GM21515 (cell line): ENCODE data around the gene KATNIP.

Experiments used
- ATAC-seq: cut with Tn5 transposase; IDR thresholded peaks from one replicate; pipeline ENCODE4 v1.9.1; 2021; ENCODE audit not compliant: unreplicated experiment

Gene KATNIP

DNA sequence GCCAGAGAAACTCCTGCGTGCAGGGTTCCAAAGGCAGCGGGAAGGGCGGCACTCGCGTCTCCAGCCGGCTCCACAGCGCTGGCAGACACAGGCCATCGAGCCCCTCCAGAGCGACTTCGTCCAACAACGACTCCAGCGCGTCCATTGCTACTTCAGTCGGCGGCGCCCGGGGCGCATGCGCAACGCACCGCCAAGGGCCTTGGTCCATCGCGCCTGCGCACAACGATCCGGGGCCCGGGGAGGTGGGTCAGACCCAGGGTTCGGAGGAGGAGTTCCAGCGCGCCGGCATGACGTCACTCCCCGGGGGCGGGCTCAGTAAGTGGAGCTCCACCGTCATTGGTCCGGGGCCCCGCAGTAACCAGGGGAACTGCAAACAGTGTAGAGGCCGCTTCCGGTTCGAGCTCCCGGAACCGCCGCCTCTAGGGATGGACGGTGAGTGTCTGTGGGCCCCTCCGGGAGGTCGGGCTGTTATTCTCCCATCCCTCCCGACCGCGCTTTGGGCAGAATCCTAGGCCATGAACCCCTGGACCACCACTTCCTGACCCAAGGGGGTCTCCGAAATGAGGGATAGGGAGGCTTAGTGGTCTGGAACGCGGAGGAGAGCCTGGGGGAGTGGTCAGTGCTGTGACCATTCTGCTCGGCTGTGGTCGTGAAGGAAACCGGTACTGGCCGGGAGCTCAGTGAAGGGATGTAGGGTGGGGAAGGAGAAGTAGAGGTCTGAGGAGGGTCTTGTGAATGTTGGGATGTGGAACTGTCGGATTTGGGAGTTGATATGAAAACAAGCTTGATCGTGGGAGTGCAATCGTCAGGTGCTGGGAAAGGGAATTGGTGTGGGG lies at the start of gene KATNIP, which contains the start of gene GTF3C1:
Gene KATNIP, plus strand, starts transcription at position 399 of the 836 bp plus-strand sequence. Its CDS starts 27 bp downstream, at position 426.
Gene GTF3C1, minus strand, starts transcription at position 168 of the 836 bp plus-strand sequence. Its CDS starts 23 bp downstream, at position 145.
- ATAC-seq = peak; percentile 97

DNA sequence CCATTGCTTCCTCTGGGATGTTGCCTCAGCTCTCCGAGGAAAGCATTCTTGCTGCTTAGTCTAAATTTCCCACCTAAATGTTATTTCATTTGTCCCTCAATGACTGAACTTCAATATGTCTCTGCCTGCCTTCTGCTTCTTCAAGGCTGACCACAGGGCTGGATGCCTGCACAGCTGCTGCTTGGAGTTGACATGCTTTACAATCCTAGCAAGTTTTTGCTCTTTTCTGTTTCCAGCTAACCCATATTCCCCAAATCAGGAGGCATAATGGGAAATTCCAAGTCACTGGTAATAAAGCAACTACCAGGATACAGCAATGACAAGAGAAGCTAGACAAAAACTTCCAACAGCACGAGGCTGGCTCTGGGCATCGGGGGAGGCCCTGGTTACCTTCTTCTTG lies 49.1 kb upstream of the KATNIP start:
- ATAC-seq = no peak

DNA sequence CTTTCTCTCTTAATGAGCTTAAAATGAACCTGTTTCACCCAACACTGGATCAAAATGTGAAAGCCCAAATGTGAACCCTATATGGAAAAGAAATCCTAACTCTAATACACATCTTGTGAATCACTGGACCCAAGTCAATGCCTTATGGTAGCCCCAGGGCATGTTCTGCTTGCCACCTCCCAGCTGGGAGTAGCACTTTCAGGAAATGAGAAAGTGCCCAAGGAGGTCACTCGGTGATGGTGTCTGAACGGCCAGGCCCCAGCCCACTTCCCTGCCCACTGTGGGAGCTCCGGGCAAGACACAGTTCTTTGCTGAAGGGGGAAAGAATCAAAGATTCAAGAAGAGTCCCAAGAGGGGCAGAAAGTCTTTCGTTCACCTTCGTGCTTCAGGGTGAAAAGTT lies 46.3 kb upstream of the KATNIP start:
- no peak for ATAC-seq

DNA sequence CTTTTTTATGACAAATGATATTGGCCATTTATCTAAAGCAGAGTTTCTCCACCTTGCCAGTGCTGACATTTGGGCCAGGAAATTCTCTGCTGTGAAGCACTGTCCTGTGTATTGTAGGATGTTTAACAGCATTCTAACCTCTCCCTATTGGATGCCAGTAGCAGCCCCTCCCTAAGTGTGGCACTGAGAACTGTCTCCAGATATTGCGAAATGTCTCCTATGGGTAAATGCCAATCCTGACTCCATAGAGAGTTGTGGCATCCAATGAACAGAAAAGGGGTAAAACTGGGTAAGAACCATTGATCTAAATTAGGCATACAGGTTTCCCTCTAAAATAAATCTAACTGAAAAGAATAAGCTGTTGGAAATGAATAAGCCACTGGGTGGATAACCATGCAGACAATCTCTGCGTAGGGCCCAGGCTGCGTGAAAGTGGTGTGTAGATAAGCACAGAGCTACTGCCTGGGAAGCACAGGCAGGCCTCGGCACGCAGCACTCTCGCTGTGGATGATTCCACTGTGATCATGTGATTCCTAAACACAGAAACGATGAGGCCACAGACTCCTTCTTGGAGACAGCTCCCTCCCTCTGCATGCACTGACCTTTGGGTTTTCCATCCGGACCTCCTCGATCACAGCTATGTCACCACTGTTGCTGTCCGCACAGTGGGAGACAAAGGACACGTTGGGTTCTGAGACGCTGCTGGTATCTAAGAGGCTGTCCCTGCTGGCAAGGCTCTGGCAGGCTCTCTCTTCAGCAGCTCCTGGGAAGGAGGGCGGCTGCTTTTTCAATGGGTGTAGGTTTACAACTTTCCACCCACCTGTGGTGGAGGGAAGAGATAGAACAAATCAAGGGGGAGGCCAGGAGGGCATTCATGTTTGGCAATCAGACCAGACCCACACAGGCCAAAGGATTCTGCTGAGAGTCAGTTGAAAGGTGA lies 44.4 kb upstream of the KATNIP start:
- ATAC-seq = no peak

DNA sequence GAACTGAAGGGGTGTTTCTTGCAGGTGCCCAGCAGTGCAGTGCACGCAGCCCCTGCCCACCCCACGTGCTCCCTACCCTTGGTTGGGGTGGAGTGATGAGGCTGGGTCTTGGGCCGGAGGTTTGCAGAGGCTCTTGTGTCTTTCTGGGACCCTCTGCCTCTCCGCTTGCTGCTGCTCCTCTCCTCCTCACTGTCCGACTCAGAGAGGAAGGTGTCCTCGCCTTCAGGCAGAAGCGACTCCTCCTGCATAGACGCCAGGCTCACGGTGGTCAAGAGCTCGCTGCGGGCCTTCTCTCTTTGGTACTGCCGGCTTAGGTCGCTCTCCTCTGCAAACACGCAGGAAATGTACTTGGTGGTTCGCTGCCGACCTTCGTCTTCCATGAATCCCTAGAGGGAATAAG lies 43.2 kb upstream of the KATNIP start:
- ATAC-seq = no peak

DNA sequence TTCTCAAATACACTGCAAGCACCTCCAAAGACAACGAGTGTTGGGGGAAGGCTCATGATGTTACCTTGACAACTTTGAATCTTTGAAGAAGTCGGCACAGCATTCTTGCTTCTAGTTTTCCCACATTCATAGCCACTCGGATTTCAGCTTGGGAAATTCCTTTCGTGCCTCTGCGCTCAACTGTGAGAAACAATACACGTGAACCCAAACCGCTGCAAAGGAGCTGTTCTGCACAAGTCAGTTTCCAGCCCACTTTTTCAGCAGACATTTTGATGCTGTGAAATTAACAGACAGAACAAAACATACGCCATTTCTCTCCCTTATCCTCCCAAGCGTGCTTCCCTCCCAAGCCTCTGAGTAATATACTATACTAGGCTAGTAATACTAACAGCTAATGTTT lies 41.5 kb upstream of the KATNIP start:
- ATAC-seq = no peak

DNA sequence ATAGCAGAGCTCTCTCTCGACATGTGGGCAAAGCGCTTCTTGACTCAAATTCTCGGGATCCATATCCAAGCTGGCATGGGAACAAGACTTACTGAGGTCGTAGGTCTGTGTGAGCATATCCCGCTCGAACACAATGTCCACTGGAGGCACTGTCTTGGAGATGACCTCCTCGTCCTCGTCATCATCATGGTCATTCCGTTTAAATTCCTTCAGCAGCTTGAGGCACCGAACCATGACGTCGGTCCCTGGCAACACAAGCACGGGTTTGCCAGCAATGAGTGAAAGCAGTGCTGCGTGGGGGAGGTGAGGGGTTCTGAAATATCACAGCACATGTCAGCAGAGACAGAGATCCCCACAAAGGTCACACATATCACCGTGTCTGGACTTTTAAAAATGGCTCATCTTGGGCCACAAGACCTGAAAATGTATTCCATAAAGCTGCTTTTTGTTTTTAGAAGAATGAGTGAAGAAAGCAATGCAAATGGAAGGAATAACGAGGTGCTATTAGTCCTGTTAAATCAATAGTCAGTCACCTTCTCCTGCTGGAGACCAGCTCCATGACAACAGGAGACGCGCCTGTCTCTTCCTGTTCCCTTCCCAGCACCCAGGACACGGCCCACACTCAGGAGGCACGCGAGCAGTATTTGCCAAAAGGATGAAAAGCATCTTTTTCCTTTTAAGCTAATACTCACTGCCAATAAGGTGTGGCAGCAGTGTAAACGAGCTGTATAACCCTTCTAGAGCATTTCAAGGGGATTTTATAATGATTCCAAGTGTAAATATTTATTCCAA lies 38.1 kb upstream of the KATNIP start:
- no peak for ATAC-seq

DNA sequence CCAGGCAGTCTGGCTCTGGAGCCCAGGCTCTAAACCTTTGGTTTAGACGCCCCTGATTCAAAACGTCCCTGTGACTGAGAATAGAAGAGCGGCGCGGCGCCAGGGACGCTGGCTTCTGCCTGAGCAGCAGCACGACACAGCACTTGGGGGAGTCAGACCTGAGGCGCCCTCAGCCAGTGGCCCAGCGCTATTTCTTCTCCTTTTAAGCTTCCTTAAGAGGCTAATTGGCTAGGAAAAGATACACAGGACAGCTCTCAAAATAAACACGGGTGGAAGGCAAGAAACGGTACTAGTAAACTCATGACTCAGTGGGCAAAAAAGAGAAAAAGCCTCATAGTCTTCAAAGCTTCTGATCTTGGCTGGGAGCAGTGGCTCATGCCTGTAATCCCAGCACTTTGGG lies 35.1 kb upstream of the KATNIP start:
- no peak for ATAC-seq

DNA sequence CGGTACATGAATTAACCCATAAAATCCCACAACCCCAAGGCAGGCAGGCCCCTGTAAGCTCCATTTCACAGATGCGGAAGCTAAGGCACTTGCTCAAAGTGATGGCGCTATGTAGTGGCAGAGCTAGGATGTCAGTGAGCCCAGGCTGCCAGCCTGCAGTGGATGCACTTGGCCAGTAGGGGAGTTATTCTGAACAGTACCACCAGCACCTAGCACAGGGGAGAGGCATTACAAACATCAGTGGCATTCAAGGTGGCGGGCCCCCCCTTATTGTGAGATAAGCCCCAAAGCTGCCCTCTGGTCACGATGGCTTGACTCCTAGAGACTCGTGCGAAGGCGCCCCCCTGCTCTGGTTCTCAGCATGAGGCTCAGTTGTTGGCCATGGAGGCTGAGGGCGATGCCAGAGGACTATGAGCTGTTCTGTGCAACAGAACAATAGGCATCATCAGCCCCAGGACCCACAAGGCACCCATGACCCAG lies 34.0 kb upstream of the KATNIP start:
- no peak for ATAC-seq

DNA sequence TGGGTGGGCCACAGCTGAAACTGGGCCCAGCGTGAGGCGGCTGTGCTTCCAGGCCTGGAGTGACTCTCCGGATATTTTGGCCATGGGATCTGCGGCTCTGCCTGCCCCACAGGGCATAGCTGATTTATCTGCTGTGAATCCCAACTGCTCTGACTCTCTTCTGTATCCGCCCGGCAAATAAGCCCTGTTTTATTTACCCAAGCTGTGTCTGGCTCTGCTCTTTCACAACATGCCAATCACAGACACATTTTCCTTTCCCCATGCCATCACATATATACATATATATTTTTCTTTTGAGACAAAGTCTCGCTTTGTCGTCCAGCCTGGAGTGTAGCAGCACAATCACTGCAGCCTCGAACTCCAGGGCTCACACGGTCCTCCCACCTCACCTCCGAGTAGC lies 33.6 kb upstream of the KATNIP start:
- no peak for ATAC-seq

DNA sequence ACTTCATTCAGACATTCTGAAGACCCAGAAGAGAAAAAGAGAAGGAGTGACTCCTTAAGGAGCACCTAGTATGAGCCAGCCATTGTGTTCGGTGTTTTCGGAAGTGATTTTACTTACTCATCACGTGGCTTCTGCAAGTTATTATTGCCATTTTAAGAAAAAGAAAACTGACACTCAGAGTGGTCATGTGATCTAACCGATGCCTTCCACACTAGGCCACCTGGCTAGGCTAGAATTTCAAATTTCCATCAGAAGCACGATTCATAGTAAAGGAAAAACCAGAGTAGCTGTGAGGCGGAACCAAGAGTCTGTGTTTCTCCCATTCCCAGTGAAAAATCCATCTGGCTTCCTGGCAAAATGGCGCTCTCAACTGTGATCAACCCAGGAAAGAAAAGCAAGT lies 32.3 kb upstream of the KATNIP start:
- no peak for ATAC-seq

DNA sequence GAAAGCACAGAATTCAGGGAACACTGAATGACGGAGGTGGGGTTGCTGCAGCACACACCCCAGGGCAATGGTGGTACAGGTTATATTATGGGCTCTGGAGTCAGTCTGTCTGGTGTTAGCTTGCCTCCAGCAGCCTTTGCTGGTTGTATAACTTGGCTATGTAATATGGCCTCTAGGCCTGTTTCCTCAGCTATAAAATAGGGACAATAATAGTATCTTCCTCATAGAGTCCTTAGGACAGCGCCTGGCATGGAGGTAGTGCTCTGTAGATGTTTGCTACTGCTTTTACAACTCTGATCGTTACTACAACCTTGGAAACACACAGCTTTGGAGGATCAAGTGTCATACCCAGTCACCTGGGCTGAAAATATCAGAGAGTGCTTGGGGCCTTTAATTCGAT lies 31.7 kb upstream of the KATNIP start:
- ATAC-seq = no peak

DNA sequence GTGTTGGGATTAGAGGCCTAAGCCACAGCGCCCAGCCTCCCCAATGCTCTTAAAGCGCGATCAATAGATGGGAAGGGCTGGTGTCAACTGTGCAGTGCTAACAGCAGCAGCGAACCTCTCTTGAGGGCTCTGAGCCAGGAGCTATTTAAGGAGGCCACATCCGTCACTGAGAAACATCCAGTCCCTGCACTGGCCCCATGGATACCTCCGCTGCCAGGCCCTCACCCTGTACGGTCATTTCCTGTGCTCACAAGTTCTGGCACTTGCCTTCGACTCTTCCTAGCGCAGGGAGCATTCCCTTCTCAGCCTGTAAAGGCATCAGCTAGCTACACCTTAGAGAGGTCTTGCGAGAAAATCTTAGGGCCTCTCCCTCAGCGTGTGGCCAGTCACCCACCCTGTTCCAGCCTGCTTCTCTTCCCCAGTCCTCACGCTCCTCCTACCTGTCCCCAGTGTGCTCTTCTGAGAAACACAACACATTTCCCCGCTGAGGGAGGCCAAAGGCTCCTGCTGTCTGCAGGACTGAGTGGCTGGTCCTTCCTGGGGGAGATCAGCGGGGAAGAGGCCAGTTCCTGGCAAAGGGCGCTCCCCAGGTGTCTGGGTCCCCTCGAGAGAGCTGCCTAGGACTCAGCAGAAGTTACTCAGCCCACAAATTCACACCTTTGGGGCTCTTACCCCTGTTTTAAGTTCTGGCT lies 28.8 kb upstream of the KATNIP start:
- ATAC-seq = no peak

DNA sequence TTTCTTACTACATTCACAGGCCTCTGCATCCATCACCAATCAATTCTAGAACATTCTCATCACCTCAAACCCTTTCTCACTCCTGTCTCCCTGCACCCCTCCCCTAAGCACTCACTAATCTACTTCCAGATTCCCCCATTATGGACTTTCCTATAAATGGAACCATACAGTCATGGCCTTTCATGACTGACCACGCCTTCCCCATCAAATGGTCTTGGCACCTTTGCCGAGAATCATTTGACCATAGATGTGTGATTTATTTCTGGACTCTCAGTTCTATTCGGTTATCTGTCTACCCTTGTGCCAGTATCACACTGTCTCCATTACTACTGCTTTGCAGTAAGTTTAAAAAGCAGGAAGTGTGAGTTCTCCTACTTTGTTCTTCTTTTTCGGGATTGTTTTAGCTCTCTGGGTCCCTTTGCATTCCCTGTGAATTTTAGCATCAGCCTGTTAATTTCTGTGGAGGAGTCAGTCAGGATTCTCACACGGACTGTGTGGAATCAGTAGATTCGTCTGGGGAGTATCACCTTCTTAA lies 27.7 kb upstream of the KATNIP start:
- ATAC-seq = no peak

DNA sequence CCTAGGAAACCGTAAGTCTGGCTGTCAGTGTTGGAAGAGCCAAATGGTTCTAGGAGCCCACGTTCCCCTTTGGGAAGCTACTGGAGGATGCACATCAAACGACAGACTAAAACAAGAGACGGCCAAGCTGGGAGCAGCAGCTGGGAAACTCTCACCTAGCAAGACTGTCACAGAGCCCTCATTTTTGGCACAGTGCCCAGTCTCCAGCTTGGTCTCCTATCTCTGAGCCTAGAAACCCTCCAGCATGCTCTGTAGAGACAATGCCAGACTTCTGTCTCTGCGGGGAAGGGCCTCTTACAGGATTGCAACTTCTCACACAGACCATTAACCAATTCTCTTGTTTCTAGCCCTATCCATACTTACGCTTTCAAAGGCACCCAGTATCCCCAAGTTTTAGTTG lies 23.8 kb upstream of the KATNIP start:
- ATAC-seq = no peak

DNA sequence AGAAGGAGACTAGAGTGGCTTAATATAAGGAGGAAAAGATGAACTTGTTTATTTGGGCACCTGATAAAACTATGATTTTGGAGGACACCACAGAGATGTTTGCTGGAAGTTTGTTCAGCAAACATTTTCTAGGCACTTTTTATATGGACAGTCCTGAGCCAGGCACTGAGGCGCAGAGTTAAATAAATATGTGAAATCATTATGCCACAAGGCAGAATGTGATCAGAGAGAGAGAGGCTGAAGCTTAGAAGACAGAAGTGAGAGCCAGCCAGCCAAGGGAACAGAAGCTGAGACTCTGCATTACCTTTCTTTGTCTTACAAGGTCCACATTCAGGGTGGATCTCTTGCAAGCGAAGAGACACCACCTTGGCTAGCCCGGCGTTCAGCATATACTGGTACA lies 21.6 kb upstream of the KATNIP start:
- no peak for ATAC-seq

DNA sequence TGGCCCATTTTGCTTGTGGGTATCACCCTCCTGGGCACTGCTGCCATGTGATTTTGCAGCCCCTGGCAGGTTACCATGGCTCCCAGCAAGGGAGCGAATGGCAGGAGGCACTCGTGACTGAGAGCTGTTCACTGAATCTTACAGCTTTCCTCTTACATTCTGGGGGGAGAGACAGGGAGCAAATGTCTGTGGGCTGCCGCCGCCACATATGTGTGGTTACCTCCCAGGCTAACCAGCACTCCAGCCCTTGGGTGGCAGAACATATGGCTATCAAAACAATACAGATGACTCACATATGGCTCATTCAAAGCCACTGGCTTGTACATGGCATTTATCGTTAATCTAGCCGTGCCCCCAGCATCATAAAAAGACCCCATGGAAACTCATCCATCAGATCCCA lies 20.0 kb upstream of the KATNIP start:
- no peak for ATAC-seq

DNA sequence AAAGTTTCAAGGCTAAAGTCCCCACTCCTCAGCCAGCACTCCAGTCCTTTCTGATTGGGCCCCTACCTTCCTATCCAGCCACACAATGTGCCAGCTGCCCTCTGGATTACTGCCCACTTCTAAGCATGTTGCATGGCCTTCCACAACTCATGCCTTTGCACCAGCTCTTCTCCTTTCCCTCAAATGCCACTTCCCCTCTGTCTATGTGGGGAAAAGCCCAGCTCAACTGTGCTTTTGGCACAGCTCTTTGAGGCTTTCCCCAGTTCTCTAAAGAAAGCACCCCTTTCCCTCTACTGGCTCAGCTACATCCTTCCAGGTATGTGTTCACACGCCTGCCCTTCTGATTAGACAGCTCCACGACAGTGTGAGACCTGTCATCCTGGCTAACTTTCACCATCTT lies 18.8 kb upstream of the KATNIP start:
- ATAC-seq = no peak

DNA sequence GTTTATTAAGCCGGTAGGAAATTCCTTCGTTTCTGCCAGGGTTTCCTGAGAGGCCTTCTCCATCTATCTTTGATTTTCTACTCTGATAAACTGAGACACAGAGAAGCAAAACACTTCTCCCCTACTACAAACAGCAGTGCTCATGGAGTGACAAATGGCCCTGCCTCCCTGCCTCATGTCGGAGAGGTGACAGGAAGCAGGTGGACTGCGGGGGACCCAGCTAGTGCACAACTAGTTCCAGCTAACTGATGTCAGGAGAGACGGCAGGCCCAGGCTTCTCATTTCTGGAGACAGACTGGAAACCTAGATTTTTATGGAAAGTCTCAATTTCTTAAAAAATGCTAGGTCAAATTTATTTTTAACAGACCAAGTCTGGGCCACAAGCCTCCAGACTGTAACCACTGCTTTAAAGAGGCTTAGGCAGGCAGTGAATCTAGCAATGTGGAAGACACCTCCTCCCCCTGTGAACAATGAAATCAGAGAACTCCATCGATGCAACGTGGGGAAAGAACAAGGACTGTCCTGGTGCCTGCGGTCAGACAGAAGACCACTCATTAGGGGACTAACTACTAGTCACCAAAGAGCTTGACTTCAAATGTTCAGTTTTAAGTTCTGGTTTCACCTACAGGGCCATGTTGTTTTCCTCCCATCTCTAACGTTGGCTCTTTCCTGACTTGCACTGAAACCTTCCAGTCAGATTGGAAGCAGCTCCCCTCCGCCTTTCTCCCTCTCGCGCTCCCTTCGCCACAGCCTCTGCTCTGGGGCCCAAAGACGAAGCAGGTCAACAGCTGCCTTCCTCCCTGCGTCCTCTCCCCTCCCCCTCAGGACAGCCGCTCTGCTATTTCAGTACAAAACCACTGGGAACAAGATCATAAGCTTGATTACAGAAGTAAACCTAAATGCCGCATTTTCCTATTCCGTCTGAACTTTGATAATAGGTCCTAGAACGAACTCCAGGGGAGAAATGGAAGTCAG lies 17.8 kb upstream of the KATNIP start:
- ATAC-seq = no peak
